HEK293T (cell line): Measurements from ENCODE around the gene MSTN.

Source experiments
- ARNT ChIP-seq: fragments of 450-650 bp; IDR thresholded peaks from 2 replicates; pipeline ENCODE4 v1.6.1; 2017; ENCODE audit warnings: mild to moderate bottlenecking
- BHLHE40 ChIP-seq: fragments of 450-650 bp; IDR thresholded peaks from 2 replicates; pipeline ENCODE4 v1.6.1; 2016; ENCODE audit warnings: mild to moderate bottlenecking, moderate library complexity, borderline replicate concordance
- CTBP1 ChIP-seq: fragments of 450-650 bp; IDR thresholded peaks from 2 replicates; pipeline ENCODE4 v1.6.1; 2016; ENCODE audit warnings: borderline replicate concordance
- FOXA1 ChIP-seq: fragments of 450-650 bp; IDR thresholded peaks from 2 replicates; pipeline ENCODE4 v1.6.1; 2016; ENCODE audit warnings: mild to moderate bottlenecking
- FOXK2 ChIP-seq: fragments of 450-650 bp; IDR thresholded peaks from 2 replicates; pipeline ENCODE4 v1.6.1; 2016; ENCODE audit warnings: mild to moderate bottlenecking
- FOXM1 ChIP-seq: fragments of 450-650 bp; IDR thresholded peaks from 2 replicates; pipeline ENCODE4 v1.6.1; 2017; ENCODE audit warnings: mild to moderate bottlenecking, borderline replicate concordance
- HDGF ChIP-seq: fragments of 450-650 bp; IDR thresholded peaks from 2 replicates; pipeline ENCODE4 v1.6.1; 2017; ENCODE audit warnings: antibody characterized with exemption, borderline replicate concordance
- L3MBTL2 ChIP-seq: fragments of 450-650 bp; conservative IDR thresholded peaks from 2 replicates; pipeline ENCODE4 v1.6.1; 2016; ENCODE audit warnings: mild to moderate bottlenecking
- NFRKB ChIP-seq: fragments of 450-650 bp; IDR thresholded peaks from 2 replicates; pipeline ENCODE4 v1.6.1; 2016; ENCODE audit warnings: mild to moderate bottlenecking, moderate library complexity
- PKNOX1 ChIP-seq: fragments of 450-650 bp; IDR thresholded peaks from 2 replicates; pipeline ENCODE4 v1.6.1; 2016
- SP1 ChIP-seq: fragments of 450-650 bp; IDR thresholded peaks from 2 replicates; pipeline ENCODE4 v1.6.1; 2017
- SUZ12 ChIP-seq: fragments of 450-650 bp; IDR thresholded peaks from 2 replicates; pipeline ENCODE4 v1.6.1; 2016; ENCODE audit warnings: mild to moderate bottlenecking
- TARDBP ChIP-seq: fragments of 450-650 bp; IDR thresholded peaks from 2 replicates; pipeline ENCODE4 v1.6.1; 2016
- ZNF384 ChIP-seq: fragments of 450-650 bp; IDR thresholded peaks from 2 replicates; pipeline ENCODE4 v1.6.1; 2016

DNA sequence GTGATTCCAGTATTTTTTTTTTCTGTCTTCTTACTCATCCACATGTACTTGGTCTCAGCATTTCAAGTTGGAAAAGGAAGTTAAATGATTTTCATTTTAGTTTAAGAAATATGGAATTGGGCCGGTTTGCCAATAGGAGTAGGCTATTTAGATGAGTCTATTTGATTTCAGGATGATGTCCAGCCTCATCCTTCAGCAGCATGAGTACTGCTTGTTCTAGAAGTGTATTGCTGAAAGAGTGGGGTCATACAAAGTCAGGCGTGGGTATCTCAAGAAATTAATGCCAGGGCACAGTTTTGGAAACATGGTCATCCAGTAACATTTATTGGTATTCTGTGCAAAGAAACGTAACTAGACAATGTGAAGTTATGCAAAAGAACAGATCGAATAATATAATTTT, 44.9 kb upstream of the MSTN start:
- TF ChIP-seq ZNF384, result no peak
- no peak for TF ChIP-seq FOXK2
- TF ChIP-seq SUZ12, result no peak
- no peak for TF ChIP-seq SP1
- no peak for TF ChIP-seq L3MBTL2
- no peak for TF ChIP-seq CTBP1
- no peak for TF ChIP-seq FOXA1
- no peak for TF ChIP-seq ARNT
- TF ChIP-seq NFRKB, result no peak
- TF ChIP-seq PKNOX1, result no peak
- TF ChIP-seq TARDBP, result no peak
- no peak for TF ChIP-seq HDGF
- TF ChIP-seq FOXM1, result no peak
- TF ChIP-seq BHLHE40, result no peak
